Endodermal cell (in vitro differentiated cells): ENCODE results near the gene SIAE. TPM values are rescaled to one million over a fixed set of nuclear protein-coding genes. Genes with fewer than 3 reads are reported as not detected.
A peak's percentile ranks its signal among the peaks of the same experiment; 100 is the strongest.

Source experiments
- DNase-seq: peaks from one replicate; pipeline ENCODE4 v3.0.0-alpha.2; 2017
- H3K27ac ChIP-seq: 2 replicates; pipeline ENCODE4 v1.5.1; 2013; ENCODE audit warnings: mild to moderate bottlenecking, low read depth, low read length, moderate library complexity
- H3K27me3 ChIP-seq: 2 replicates; pipeline ENCODE4 v1.6.1; 2013; ENCODE audit warnings: mild to moderate bottlenecking, low read length, moderate library complexity; ENCODE audit not compliant: insufficient read depth, control insufficient read depth, poor library complexity, severe bottlenecking
- H3K36me3 ChIP-seq: 2 replicates; pipeline ENCODE4 v1.7.0; 2013; ENCODE audit warnings: mild to moderate bottlenecking, low read length, moderate library complexity; ENCODE audit not compliant: control insufficient read depth, insufficient read depth
- H3K4me1 ChIP-seq: one replicate; pipeline ENCODE4 v1.7.0; 2013; ENCODE audit warnings: low read length; ENCODE audit not compliant: control insufficient read depth, insufficient read depth
- H3K4me3 ChIP-seq: 2 replicates; pipeline ENCODE4 v1.5.1; 2013; ENCODE audit warnings: mild to moderate bottlenecking, low read length, moderate library complexity
- H3K9ac ChIP-seq: 2 replicates; pipeline ENCODE4 v1.6.1; 2013; ENCODE audit warnings: mild to moderate bottlenecking, low read length, moderate library complexity; ENCODE audit not compliant: poor library complexity, severe bottlenecking; ENCODE audit errors: extremely low read depth
- H3K9me3 ChIP-seq: 2 replicates; pipeline ENCODE4 v1.6.1; 2013; ENCODE audit warnings: mild to moderate bottlenecking, low read length, moderate library complexity; ENCODE audit not compliant: control insufficient read depth
- H3K27ac Mint-ChIP-seq: 2 replicates; pipeline ENCODE4 v1.8.0; 2020; ENCODE audit warnings: mixed read lengths
- H3K27me3 Mint-ChIP-seq: 2 replicates; pipeline ENCODE4 v1.8.0; 2021; ENCODE audit warnings: mild to moderate bottlenecking, mixed read lengths; ENCODE audit not compliant: insufficient read depth
- H3K36me3 Mint-ChIP-seq: 2 replicates; pipeline ENCODE4 v1.8.0; 2020; ENCODE audit warnings: low read depth, mixed read lengths
- H3K4me1 Mint-ChIP-seq: 2 replicates; pipeline ENCODE4 v1.8.0; 2020; ENCODE audit warnings: mixed read lengths
- H3K4me3 Mint-ChIP-seq: 2 replicates; pipeline ENCODE4 v1.8.0; 2020; ENCODE audit warnings: mild to moderate bottlenecking, moderate library complexity, mixed read lengths
- H3K9me3 Mint-ChIP-seq: 2 replicates; pipeline ENCODE4 v1.8.0; 2020; ENCODE audit warnings: mild to moderate bottlenecking, mixed read lengths
- CTCF ChIP-seq: fragments of 200-600 bp; sonication (generic); conservative IDR thresholded peaks from 2 replicates; pipeline ENCODE4 v1.5.0; 2021; ENCODE audit warnings: antibody characterized with exemption, mild to moderate bottlenecking
- WGBS, 2 experiments: methylation state at CpG; one replicate each; pipeline versions ENCODE4 v1.1.5 to v1.1.7; 2013; ENCODE audit warnings: missing lambda C conversion rate in 2 of 2, mixed read lengths in 1 of 2; ENCODE audit not compliant: insufficient coverage in 1 of 2, insufficient read length in 1 of 2; 5-methylcytosine and 5-hydroxymethylcytosine counted together
- long read RNA-seq, 4 experiments: library from polyadenylated mRNA in 2 of 4; library from RNA in 1 of 4; library from capped mRNA in 1 of 4; stranded (forward) in 3 of 4; unstranded in 1 of 4; transcript quantifications; one replicate each; pipeline ENCODE4 v2.0.0, GENCODE V29; 2020 to 2021; ENCODE audit warnings: inconsistent platforms in 1 of 4
- polyA plus RNA-seq, 2 experiments: library from polyadenylated mRNA; stranded (reverse); fragments of 50-300 nt; gene quantifications; one replicate each; pipeline ENCODE4 v1.2.3, GENCODE V29; 2013
- total RNA-seq, 2 donors: library from RNA; stranded (reverse); fragmentation: NEBNext Ultra II Directional in 1 of 2; extraction: Animal tissue kit (Norgen Biotek cat#: 25700) in 1 of 2; gene quantifications; 2 replicates in 1 of 2; 3 replicates in 1 of 2; pipeline ENCODE4 v1.2.1, GENCODE V29; 2021

The SIAE gene
- total RNA-seq: 1 to 10 TPM; 4.4 to 7.4 TPM
- polyA plus RNA-seq (2013, experiment 1 of 2): 8.0 TPM
- polyA plus RNA-seq (2013, experiment 2 of 2): 8.6 TPM
- long read RNA-seq, experiment 1, partial matches to known transcripts: 0 of 2 reads
- long read RNA-seq, experiment 1, other reads (novel, unspliced or antisense): 2 of 2 reads
- long read RNA-seq, experiment 2, full-length matches to known transcripts: 2 of 2 reads
- long read RNA-seq, experiment 2, partial matches to known transcripts: 0 of 2 reads
- long read RNA-seq, experiment 2, other reads (novel, unspliced or antisense): 0 of 2 reads
- long read RNA-seq, experiment 3, full-length matches to known transcripts: 5 of 6 reads
- long read RNA-seq, experiment 3, partial matches to known transcripts: 0 of 6 reads
- long read RNA-seq, experiment 3, other reads (novel, unspliced or antisense): 1 of 6 reads
- long read RNA-seq, experiment 4, full-length matches to known transcripts: 1 of 2 reads
- long read RNA-seq, experiment 4, partial matches to known transcripts: 0 of 2 reads
- long read RNA-seq, experiment 4, other reads (novel, unspliced or antisense): 1 of 2 reads

GRCh38 chr11:124673333-124674167, at the start of gene SIAE, which contains the start of gene SPA17:
SIAE (minus strand) TSS chr11:124673739; CDS start chr11:124673708, 31 bp downstream.
SPA17 (plus strand) TSS chr11:124673904; CDS start chr11:124675265, 1,361 bp downstream.
- Mint-ChIP-seq H3K4me1 (peaks cover 10% of the 10 kb centered on the region), H3K27ac (peak within 1 kb of the TSS; percentile 93), H3K4me3 (peak within 1 kb of the TSS; percentile 87), H3K36me3 (no peaks in the 10 kb centered on the region), H3K9me3 (no peaks in the 10 kb centered on the region), H3K27me3 (peaks cover 22% of the 10 kb centered on the region)
- no peaks in the 10 kb centered on the region for H3K9me3 ChIP-seq
- no peak for TF ChIP-seq CTCF
- DNase-seq: peak; percentile 98
- peaks cover 4% of the 10 kb centered on the region for H3K4me1 ChIP-seq
- H3K27ac ChIP-seq: peak within 1 kb of the TSS; percentile 82
- H3K36me3 ChIP-seq: no peaks in the 10 kb centered on the region
- peak within 1 kb of the TSS; percentile 89 for H3K4me3 ChIP-seq
- peaks cover 28% of the 10 kb centered on the region for H3K27me3 ChIP-seq
- H3K9ac ChIP-seq: peak within 1 kb of the TSS; percentile 69
- 0 to 1% methylated on average over 36 to 58 of the region's 58 CpGs for WGBS, 2 experiments

GRCh38 chr11:124722176-124722575, 48.6 kb upstream of the SIAE start:
- H3K27ac Mint-ChIP-seq: no peak overlapping the region

More at GRCh38 chr11:124722176-124722575, 48.6 kb upstream of the SIAE start:
- H3K4me1 Mint-ChIP-seq: peaks cover 80% of the 10 kb centered on the region
- Histone ChIP-seq H3K36me3 (no peaks in the 10 kb centered on the region), H3K9ac (no peak overlapping the region), H3K27me3 (peaks cover 56% of the 10 kb centered on the region), H3K27ac (no peak overlapping the region), H3K4me3 (no peak overlapping the region), H3K4me1 (peaks cover 27% of the 10 kb centered on the region), H3K9me3 (no peaks in the 10 kb centered on the region)
- H3K36me3 Mint-ChIP-seq: no peaks in the 10 kb centered on the region
- 68 to 81% methylated on average over 3 to 6 of the region's 6 CpGs for WGBS, 2 experiments
- peaks cover 69% of the 10 kb centered on the region for H3K27me3 Mint-ChIP-seq
- H3K9me3 Mint-ChIP-seq: no peaks in the 10 kb centered on the region
- no peak for DNase-seq
- TF ChIP-seq CTCF: no peak
- H3K4me3 Mint-ChIP-seq: peak overlapping the region; percentile 7
